BLaER1 (cell line): ENCODE results near the gene CTSH.
A peak's percentile ranks its signal among the peaks of the same experiment; 100 is the strongest.

ENCODE experiments used
- H3K27ac ChIP-seq: shearing (Covaris generic); formaldehyde crosslinking; 2 replicates; pipeline ENCODE4 v1.8.1; 2022
- H3K27me3 ChIP-seq: shearing (Covaris generic); formaldehyde crosslinking; 2 replicates; pipeline ENCODE4 v1.8.1; 2022
- H3K36me3 ChIP-seq: shearing (Covaris generic); formaldehyde crosslinking; 2 replicates; pipeline ENCODE4 v1.8.1; 2022
- H3K4me1 ChIP-seq: shearing (Covaris generic); formaldehyde crosslinking; 2 replicates; pipeline ENCODE4 v1.8.1; 2022
- H3K4me2 ChIP-seq: shearing (Covaris generic); formaldehyde crosslinking; 2 replicates; pipeline ENCODE4 v1.8.1; 2022
- H3K4me3 ChIP-seq: shearing (Covaris generic); formaldehyde crosslinking; 2 replicates; pipeline ENCODE4 v1.8.1; 2022
- H3K9ac ChIP-seq: shearing (Covaris generic); formaldehyde crosslinking; 2 replicates; pipeline ENCODE4 v1.8.1; 2022
- H3K9me3 ChIP-seq: shearing (Covaris generic); formaldehyde crosslinking; 2 replicates; pipeline ENCODE4 v1.8.1; 2022
- H4K20me1 ChIP-seq: shearing (Covaris generic); formaldehyde crosslinking; 2 replicates; pipeline ENCODE4 v1.8.1; 2022
- Cebpa-rat ChIP-seq: shearing (Covaris generic); IDR thresholded peaks from 2 replicates; pipeline ENCODE4 v1.8.1; 2022

CTSH gene

DNA sequence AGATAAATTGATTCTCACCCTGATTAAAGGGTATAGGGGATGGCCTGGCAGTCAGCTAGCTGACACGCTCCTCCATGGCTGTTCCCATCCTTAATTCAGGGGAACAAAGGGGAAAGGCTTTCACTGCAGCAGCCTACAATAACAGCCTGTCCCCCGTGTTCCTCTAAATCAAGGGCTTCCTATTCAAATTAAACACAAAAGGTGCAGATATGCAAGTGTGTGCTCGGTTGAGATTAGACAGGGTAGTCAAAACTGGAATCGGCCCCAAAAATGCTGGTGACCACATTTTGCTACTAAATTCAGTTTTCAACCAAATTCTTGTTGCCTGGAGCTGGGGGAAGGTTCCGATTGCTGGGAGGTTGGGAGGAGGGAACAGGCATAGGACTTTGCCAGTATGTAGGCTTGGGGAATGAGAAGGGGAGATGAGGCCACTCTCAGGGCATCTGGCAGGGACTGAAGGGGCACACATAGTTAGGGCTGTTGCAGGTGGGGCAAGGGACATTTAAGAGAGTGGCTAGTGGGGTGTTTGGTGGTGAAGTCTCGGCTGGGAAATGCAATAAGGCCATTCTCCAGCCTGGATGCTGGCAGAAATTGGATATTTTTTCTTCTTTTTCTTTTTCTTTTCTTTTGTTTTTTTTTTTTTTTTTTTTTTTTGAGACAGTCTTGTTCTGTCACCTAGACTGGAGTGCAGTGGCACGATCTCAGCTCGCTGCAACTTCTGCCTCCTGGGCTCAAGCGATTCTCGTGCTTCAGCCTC is 32.9 kb upstream of the CTSH start:
- Histone ChIP-seq H3K27ac (no peak overlapping the region), H3K9ac (no peak overlapping the region), H3K9me3 (no peaks in the 10 kb centered on the region), H4K20me1 (no peaks in the 10 kb centered on the region), H3K27me3 (no peaks in the 10 kb centered on the region), H3K4me1 (peaks cover 64% of the 10 kb centered on the region), H3K36me3 (no peaks in the 10 kb centered on the region), H3K4me3 (no peak overlapping the region), H3K4me2 (peak overlapping the region; percentile 89)
- no peak for TF ChIP-seq Cebpa-rat

DNA sequence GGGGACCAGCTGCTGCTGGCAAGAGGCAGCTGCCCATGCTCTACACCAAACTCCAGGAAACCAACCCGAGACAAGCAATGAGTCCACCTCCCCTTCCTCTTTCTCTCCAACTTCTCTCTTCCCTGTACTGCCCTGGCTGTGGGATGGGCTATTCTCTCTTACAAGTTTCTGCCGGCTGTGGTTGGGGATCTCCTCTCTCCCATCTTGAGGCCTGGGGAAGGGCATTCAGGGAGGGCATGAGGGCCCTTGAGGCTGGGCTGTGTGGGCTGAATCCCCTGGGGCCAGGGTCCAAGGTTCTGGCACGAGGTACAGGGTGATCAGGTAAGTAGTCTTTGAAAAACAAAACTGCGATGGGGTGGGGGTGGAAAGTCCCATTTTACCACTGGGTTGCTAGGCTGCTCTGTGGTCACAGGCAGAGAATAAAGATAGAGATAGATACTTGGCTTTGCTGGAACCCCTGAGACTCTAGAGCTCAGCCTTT is 32.3 kb upstream of the CTSH start:
- Histone ChIP-seq H3K9ac (no peak overlapping the region), H4K20me1 (no peaks in the 10 kb centered on the region), H3K27ac (no peak overlapping the region), H3K27me3 (no peaks in the 10 kb centered on the region), H3K4me2 (peak overlapping the region; percentile 58), H3K9me3 (no peaks in the 10 kb centered on the region), H3K4me1 (peaks cover 58% of the 10 kb centered on the region), H3K4me3 (no peak overlapping the region), H3K36me3 (no peaks in the 10 kb centered on the region)
- no peak for TF ChIP-seq Cebpa-rat

DNA sequence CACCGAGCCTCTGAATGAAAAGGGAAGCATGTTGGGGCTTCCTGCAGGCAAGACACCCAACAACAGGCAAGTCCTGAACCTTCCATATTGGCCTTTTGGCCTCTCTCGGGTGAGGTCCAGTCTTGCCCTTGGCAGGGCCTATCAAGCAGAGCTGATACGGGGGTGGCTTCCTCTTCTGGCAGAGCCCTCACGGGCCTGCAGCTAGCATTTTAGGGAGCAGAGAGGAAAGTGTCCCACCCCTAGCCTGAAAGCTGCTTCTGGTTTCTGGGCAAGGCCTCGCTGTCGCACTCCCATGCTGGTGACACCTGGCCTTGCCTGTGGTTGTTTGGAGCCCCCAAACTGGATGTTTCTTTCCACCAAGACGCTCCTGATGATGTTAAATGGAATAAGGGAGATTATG is 31.8 kb upstream of the CTSH start:
- TF ChIP-seq Cebpa-rat = no peak
- Histone ChIP-seq H3K4me1 (peaks cover 54% of the 10 kb centered on the region), H3K9ac (no peak overlapping the region), H3K36me3 (no peaks in the 10 kb centered on the region), H3K27me3 (no peaks in the 10 kb centered on the region), H3K4me2 (peak overlapping the region; percentile 58), H4K20me1 (no peaks in the 10 kb centered on the region), H3K9me3 (no peaks in the 10 kb centered on the region), H3K27ac (no peak overlapping the region), H3K4me3 (no peak overlapping the region)

DNA sequence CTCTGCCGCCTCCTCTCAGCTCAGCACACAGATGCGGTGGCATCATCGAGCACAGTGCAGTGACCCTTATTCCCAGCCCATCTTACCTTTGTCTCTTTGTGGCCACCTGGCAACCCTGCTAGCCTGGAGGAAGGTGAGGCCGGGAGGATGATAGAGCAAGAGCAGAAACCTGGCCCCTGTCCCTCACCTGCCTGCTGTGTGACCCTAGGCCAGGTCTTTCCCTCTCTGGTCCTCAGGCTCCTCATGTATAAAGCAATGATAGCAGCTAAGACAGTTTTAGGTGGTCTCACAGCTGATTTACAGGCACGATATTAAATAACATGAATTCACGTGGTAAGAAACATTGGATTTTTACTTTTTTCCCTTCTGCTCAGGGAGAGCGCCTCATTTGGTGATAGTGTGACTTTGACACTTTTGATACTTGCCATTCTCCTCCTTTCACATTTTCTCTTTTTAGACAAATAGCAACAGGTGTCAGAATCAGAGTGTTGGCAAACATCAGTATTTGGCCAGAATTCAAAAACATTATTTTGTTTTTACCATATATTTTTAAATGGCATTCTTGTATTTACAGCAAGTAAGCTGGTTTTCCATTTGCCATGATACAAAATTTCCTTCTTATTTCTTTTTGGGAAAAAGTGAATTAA is 29.5 kb upstream of the CTSH start:
- Histone ChIP-seq H3K27ac (no peak overlapping the region), H3K36me3 (no peaks in the 10 kb centered on the region), H3K4me2 (no peak overlapping the region), H3K9ac (no peak overlapping the region), H3K27me3 (no peaks in the 10 kb centered on the region), H3K9me3 (no peaks in the 10 kb centered on the region), H4K20me1 (no peaks in the 10 kb centered on the region), H3K4me1 (peaks cover 31% of the 10 kb centered on the region), H3K4me3 (no peak overlapping the region)
- TF ChIP-seq Cebpa-rat = no peak

DNA sequence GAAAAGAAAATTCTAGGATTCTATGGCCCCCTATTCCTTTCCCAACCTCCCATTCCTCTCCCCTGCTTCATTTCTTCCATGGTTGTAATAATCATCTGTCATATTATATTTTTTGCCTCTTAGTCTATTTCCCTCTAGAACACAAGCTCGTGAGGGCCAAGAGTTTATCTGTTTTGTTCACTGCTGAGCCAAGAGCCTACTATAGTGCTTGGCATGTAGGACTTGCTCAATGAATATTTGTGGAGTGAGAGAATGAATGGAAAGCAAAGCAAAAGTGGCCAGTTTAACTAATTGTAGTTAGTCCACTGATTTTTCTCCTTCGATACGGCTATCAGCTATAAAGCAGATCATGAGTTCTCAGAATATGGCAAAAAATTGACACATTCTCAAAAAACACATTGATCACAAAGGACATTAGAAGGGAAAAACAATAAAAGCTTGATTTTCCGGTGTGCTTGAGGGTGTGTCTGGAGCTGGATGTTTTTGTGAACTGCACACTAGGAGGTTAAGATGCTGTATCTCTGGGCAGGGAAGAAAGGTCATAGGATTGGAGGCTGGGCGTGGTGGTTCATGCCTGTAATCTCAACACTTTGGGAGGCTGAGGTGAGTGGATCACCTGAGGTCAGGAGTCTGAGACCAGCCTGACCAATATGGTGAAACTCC is 25.0 kb upstream of the CTSH start:
- H3K36me3 ChIP-seq = no peaks in the 10 kb centered on the region
- H3K9ac ChIP-seq = no peak overlapping the region
- no peaks in the 10 kb centered on the region for H4K20me1 ChIP-seq
- TF ChIP-seq Cebpa-rat = no peak
- no peak overlapping the region for H3K4me3 ChIP-seq
- H3K27me3 ChIP-seq = no peaks in the 10 kb centered on the region
- H3K4me1 ChIP-seq = peaks cover 7% of the 10 kb centered on the region
- no peak overlapping the region for H3K27ac ChIP-seq
- H3K4me2 ChIP-seq = no peak overlapping the region
- H3K9me3 ChIP-seq = no peaks in the 10 kb centered on the region

DNA sequence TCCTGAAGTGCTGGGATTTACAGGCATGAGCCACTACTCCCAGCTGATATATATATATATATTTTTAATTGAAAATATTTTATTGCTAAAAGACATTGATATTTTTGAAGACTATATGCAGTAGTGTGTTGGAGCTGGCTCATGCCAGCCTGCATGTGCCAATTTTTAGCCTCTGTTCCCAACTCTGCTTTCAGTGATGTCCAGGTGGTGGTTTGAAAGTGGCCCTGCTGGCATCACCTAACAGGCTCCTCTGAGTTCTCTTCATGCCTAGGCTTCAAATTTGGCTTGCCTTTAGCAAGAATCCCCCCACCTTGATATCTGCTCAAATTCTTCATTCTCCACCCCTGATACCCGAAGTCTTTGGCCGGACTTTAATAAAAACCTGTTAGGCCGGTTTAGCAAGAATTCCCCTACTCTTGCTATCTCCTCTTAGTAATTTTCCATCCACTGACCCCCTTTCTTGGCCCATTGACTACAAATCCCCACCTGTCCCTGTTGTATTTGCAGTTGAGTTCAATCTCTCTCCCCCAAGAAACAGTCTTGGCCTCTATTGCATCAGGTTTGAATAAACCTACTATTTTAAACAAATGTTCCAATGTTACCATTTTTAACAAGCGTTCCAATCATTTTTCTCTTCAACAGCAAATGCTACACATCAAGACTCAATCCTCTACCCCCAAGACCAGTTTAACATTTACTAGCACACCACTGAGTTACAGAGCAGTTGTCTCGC is 23.9 kb upstream of the CTSH start:
- Histone ChIP-seq H3K9me3 (no peaks in the 10 kb centered on the region), H3K4me1 (peaks cover 7% of the 10 kb centered on the region), H3K4me3 (no peak overlapping the region), H3K27me3 (no peaks in the 10 kb centered on the region), H3K27ac (no peak overlapping the region), H3K4me2 (no peak overlapping the region), H3K9ac (no peak overlapping the region), H4K20me1 (no peaks in the 10 kb centered on the region), H3K36me3 (no peaks in the 10 kb centered on the region)
- no peak for TF ChIP-seq Cebpa-rat

DNA sequence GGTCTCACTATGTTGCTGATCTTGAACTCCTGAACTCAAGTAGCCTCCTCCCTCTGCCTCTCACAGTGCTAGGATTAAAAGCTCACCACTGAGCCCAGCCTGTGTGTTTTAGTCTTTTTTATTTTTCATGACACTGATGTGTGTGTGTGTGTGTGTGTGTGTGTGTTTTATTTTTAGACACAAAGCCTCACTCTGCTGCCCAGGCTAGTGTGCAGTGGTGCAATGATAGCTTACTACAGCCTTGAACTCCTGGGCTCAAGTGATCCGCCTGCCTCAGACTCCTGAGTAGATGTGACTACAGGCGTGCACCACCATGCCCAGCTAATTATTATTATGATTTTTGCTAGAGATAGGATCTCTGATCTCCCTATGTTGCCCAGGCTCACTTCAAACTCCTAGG is 23.3 kb upstream of the CTSH start:
- Histone ChIP-seq H4K20me1 (no peaks in the 10 kb centered on the region), H3K27ac (no peak overlapping the region), H3K4me1 (peaks cover 7% of the 10 kb centered on the region), H3K36me3 (no peaks in the 10 kb centered on the region), H3K9me3 (no peaks in the 10 kb centered on the region), H3K4me2 (no peak overlapping the region), H3K4me3 (no peak overlapping the region), H3K9ac (no peak overlapping the region), H3K27me3 (no peaks in the 10 kb centered on the region)
- TF ChIP-seq Cebpa-rat = no peak

DNA sequence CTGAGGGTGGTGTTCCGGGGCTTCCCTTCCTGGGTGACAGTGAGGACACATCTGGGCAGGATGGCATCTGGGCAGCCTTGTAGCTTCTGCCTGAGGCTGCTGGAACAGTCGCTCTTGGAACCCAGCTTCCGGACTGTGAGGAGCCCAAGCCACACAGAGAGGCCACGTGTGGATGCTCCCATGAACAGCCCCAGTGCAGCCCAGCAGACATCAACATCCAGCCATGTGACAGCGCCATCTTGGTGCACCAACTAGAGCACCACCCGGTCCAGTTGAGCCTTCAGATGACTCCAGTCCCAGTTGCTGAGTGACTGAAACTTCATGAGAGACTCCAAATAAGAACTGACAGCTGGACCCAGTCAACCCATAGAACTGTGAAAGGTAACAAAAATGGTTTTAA is 15.5 kb upstream of the CTSH start:
- Histone ChIP-seq H3K9ac (no peak overlapping the region), H3K27ac (no peak overlapping the region), H3K4me3 (no peak overlapping the region), H4K20me1 (no peaks in the 10 kb centered on the region), H3K4me2 (no peak overlapping the region), H3K36me3 (no peaks in the 10 kb centered on the region), H3K27me3 (no peaks in the 10 kb centered on the region), H3K4me1 (no peaks in the 10 kb centered on the region), H3K9me3 (no peaks in the 10 kb centered on the region)
- TF ChIP-seq Cebpa-rat = no peak

DNA sequence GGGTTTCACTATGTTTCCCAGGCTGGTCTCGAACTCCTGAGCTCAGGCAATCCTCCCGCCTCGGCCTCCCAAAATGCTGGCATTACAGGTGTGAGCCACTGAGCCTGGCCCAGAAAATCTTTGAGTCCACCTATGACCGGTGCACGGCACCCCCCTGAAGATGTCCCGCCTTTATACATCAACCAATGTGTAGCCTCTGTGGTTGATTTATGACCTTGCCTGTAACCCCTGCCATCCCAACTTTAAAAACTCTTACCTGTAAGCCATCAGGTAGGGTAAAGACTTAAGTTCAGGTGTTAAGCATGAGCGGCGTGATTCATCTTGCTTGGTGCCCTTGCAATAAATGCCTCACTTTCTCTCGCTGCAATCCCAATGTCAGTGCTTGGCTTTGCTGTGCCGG is 14.5 kb upstream of the CTSH start:
- H3K27me3 ChIP-seq = no peaks in the 10 kb centered on the region
- no peak for TF ChIP-seq Cebpa-rat
- H3K4me1 ChIP-seq = no peaks in the 10 kb centered on the region
- H3K4me2 ChIP-seq = no peak overlapping the region
- H3K36me3 ChIP-seq = no peaks in the 10 kb centered on the region
- H3K9me3 ChIP-seq = no peaks in the 10 kb centered on the region
- no peak overlapping the region for H3K9ac ChIP-seq
- no peaks in the 10 kb centered on the region for H4K20me1 ChIP-seq
- H3K27ac ChIP-seq = no peak overlapping the region
- H3K4me3 ChIP-seq = no peak overlapping the region
